Fibroblast of mammary gland (primary cell): ENCODE results near the gene FMNL1.

Experiments used
- DNase-seq: peaks from one replicate; pipeline ENCODE4 v3.0.0-alpha.2; 2010; ENCODE audit warnings: low read depth
- H3K4me3 ChIP-seq: 2 replicates; pipeline ENCODE4 v1.5.1; 2011; ENCODE audit warnings: low read depth, mild to moderate bottlenecking, low read length, moderate library complexity; ENCODE audit not compliant: control insufficient read depth
- CTCF ChIP-seq: conservative IDR thresholded peaks from 2 replicates; pipeline ENCODE4 v1.5.1; 2011; ENCODE audit warnings: low read depth, low read length, inconsistent platforms; ENCODE audit not compliant: control insufficient read depth, insufficient read depth

FMNL1 gene

GRCh38 chr17:45242029-45242414, 20.3 kb downstream of the FMNL1 start:
- no peak for TF ChIP-seq CTCF
- no peak overlapping the region for H3K4me3 ChIP-seq
- DNase-seq, result no peak

- H3K4me3 ChIP-seq, result no peak overlapping the region
- no peak for DNase-seq
- no peak for TF ChIP-seq CTCF
These were observed 22.1 kb downstream of the FMNL1 start for GRCh38 chr17:45243750-45244149.

GRCh38 chr17:45244725-45245656, 23.3 kb downstream of the FMNL1 start:
- TF ChIP-seq CTCF, result no peak
- no peak for DNase-seq

GRCh38 chr17:45246338-45246737, 24.7 kb downstream of the FMNL1 start:
- no peak for TF ChIP-seq CTCF
- DNase-seq, result no peak
- H3K4me3 ChIP-seq, result no peak overlapping the region

More at GRCh38 chr17:45244725-45245656, 23.3 kb downstream of the FMNL1 start:
- H3K4me3 ChIP-seq, result no peak overlapping the region

GRCh38 chr17:45246861-45247428, 25.3 kb downstream of the FMNL1 start:
- peak overlapping the region; percentile 47 for H3K4me3 ChIP-seq
- no peak for DNase-seq
- TF ChIP-seq CTCF, result peak; percentile 40

GRCh38 chr17:45247429-45248131, 25.9 kb downstream of the FMNL1 start:
- DNase-seq, result peak; percentile 77
- TF ChIP-seq CTCF, result no peak
- peak overlapping the region; percentile 47 for H3K4me3 ChIP-seq
